Hepatocyte (in vitro differentiated cells): Measurements from ENCODE around the gene SSRP1. TPM values are rescaled to one million over a fixed set of nuclear protein-coding genes. Genes with fewer than 3 reads are reported as not detected.

Source experiments
- DNase-seq: peaks from one replicate; pipeline ENCODE4 v3.0.0-alpha.2; 2016; ENCODE audit warnings: low spot score
- H2AFZ ChIP-seq: fragments of 200-600 bp; sonication (generic); 2 replicates; pipeline ENCODE4 v1.6.0; 2016; ENCODE audit warnings: antibody characterized with exemption, mild to moderate bottlenecking
- H3K27ac ChIP-seq: fragments of 200-600 bp; sonication (generic); 2 replicates; pipeline ENCODE4 v1.5.1; 2016; ENCODE audit warnings: mild to moderate bottlenecking
- H3K27me3 ChIP-seq: fragments of 200-600 bp; sonication (generic); 2 replicates; pipeline ENCODE4 v1.6.1; 2016
- H3K36me3 ChIP-seq: fragments of 200-600 bp; sonication (generic); replicated peaks from 2 replicates; pipeline ENCODE4 v1.5.1; 2016; ENCODE audit warnings: low read depth; ENCODE audit not compliant: insufficient read depth
- H3K4me1 ChIP-seq: fragments of 200-600 bp; sonication (generic); 2 replicates; pipeline ENCODE4 v1.5.1; 2016; ENCODE audit warnings: mild to moderate bottlenecking, moderate library complexity; ENCODE audit not compliant: insufficient read depth
- H3K4me2 ChIP-seq: fragments of 200-600 bp; sonication (generic); 2 replicates; pipeline ENCODE4 v1.6.0; 2016
- H3K4me3 ChIP-seq: fragments of 200-600 bp; sonication (generic); 2 replicates; pipeline ENCODE4 v1.5.1; 2016; ENCODE audit warnings: mild to moderate bottlenecking
- H3K79me2 ChIP-seq: fragments of 200-600 bp; sonication (generic); 2 replicates; pipeline ENCODE4 v1.6.0; 2017; ENCODE audit warnings: mild to moderate bottlenecking
- H3K9me2 ChIP-seq: fragments of 200-600 bp; sonication (generic); replicated peaks from 2 replicates; pipeline ENCODE4 v1.6.0; 2017; ENCODE audit warnings: mild to moderate bottlenecking; ENCODE audit not compliant: insufficient read depth
- H3K9me3 ChIP-seq: fragments of 200-600 bp; sonication (generic); 2 replicates; pipeline ENCODE4 v1.5.1; 2016; ENCODE audit warnings: low read depth, mild to moderate bottlenecking
- H4K20me1 ChIP-seq: fragments of 200-600 bp; sonication (generic); 2 replicates; pipeline ENCODE4 v1.6.0; 2016; ENCODE audit warnings: mild to moderate bottlenecking; ENCODE audit not compliant: insufficient read depth, poor library complexity, severe bottlenecking
- CTCF ChIP-seq: fragments of 200-600 bp; sonication (generic); IDR thresholded peaks from 2 replicates; pipeline ENCODE4 v1.5.1; 2016; ENCODE audit warnings: antibody characterized with exemption, mild to moderate bottlenecking; ENCODE audit not compliant: poor library complexity
- EZH2 ChIP-seq: fragments of 200-600 bp; sonication (generic); IDR thresholded peaks from 2 replicates; pipeline ENCODE4 v1.6.1; 2016; ENCODE audit warnings: antibody characterized with exemption, mild to moderate bottlenecking, borderline replicate concordance
- EZH2phosphoT487 ChIP-seq: fragments of 200-600 bp; sonication (generic); IDR thresholded peaks from one replicate; pipeline ENCODE4 v1.6.1; 2018; ENCODE audit warnings: antibody characterized with exemption, mild to moderate bottlenecking, low read depth, moderate library complexity; ENCODE audit not compliant: unreplicated experiment, severe bottlenecking
- WGBS: methylation state at CpG from one replicate; pipeline ENCODE4 v1.1.6; 2016; ENCODE audit warnings: low lambda C conversion rate; ENCODE audit errors: missing lambda C conversion rate; 5-methylcytosine and 5-hydroxymethylcytosine counted together
- polyA plus RNA-seq: library from polyadenylated mRNA; unstranded; fragments of >200 nt; fragmentation: Nextera tagmentation; extraction: Ambion mirVana; gene quantifications from 2 replicates; pipeline ENCODE4 v1.2.1, GENCODE V29; 2016
- total RNA-seq: library from RNA; depleted of rRNA; stranded (reverse); fragments of >200 nt; gene quantifications from 2 replicates; pipeline ENCODE4 v1.2.3, GENCODE V29; 2014

SSRP1 gene
- total and polyA plus RNA-seq, 2 experiments from 2014 or later = 34.0 to 64.6 TPM

GRCh38 chr11:57331720-57332119, 4.0 kb downstream of the SSRP1 start:
- WGBS = 97% methylated on average over 14 of the region's 14 CpGs
- peaks cover 19% of the 10 kb centered on the region for H3K4me1 ChIP-seq

GRCh38 chr11:57330029-57330428, 5.7 kb downstream of the SSRP1 start:
- DNase-seq = no peak
- H3K27me3 ChIP-seq = no peaks in the 10 kb centered on the region
- TF ChIP-seq EZH2phosphoT487 (no peak), CTCF (no peak), EZH2 (no peak)
- H3K79me2 ChIP-seq = peaks cover 23% of the 10 kb centered on the region
- no peak overlapping the region for H3K4me2 ChIP-seq
- H4K20me1 ChIP-seq = no peaks in the 10 kb centered on the region
- H3K9me2 ChIP-seq = no peaks in the 10 kb centered on the region
- no peaks in the 10 kb centered on the region for H3K36me3 ChIP-seq
- WGBS = 98% methylated on average over 9 of the region's 9 CpGs
- H3K9me3 ChIP-seq = no peaks in the 10 kb centered on the region
- H2AFZ ChIP-seq = no peak overlapping the region
- peaks cover 25% of the 10 kb centered on the region for H3K4me1 ChIP-seq
- H3K4me3 ChIP-seq = no peak overlapping the region
- no peak overlapping the region for H3K27ac ChIP-seq

More at GRCh38 chr11:57331720-57332119, 4.0 kb downstream of the SSRP1 start:
- Histone ChIP-seq H3K27me3 (no peaks in the 10 kb centered on the region), H3K79me2 (peaks cover 36% of the 10 kb centered on the region), H3K27ac (no peak overlapping the region), H3K4me2 (no peak overlapping the region), H3K9me2 (no peaks in the 10 kb centered on the region), H3K36me3 (no peaks in the 10 kb centered on the region), H4K20me1 (no peaks in the 10 kb centered on the region), H3K9me3 (no peaks in the 10 kb centered on the region), H2AFZ (no peak overlapping the region), H3K4me3 (no peak overlapping the region)
- TF ChIP-seq EZH2phosphoT487 = no peak
- TF ChIP-seq CTCF = no peak
- TF ChIP-seq EZH2 = no peak
- no peak for DNase-seq

GRCh38 chr11:57327721-57328120, 8.0 kb downstream of the SSRP1 start:
- Histone ChIP-seq H3K27me3 (no peaks in the 10 kb centered on the region), H3K36me3 (no peaks in the 10 kb centered on the region)
- no peak for DNase-seq

More at GRCh38 chr11:57327721-57328120, 8.0 kb downstream of the SSRP1 start:
- Histone ChIP-seq H3K79me2 (peaks cover 18% of the 10 kb centered on the region), H2AFZ (no peak overlapping the region), H3K4me1 (peaks cover 23% of the 10 kb centered on the region), H3K9me2 (no peaks in the 10 kb centered on the region), H4K20me1 (no peaks in the 10 kb centered on the region), H3K4me3 (no peak overlapping the region), H3K4me2 (no peak overlapping the region), H3K27ac (no peak overlapping the region), H3K9me3 (no peaks in the 10 kb centered on the region)
- TF ChIP-seq CTCF (no peak), EZH2 (no peak), EZH2phosphoT487 (no peak)
- 100% methylated on average over 5 of the region's 5 CpGs for WGBS
